Measurements from ENCODE around the gene GABRD.

Gene GABRD

GRCh38 chr1:1985375-1986050 lies 33.6 kb upstream of the GABRD start:
- DNase-seq (ENCODE audit: low spot score) (no peak), FAIRE-seq (no peak)

DNA sequence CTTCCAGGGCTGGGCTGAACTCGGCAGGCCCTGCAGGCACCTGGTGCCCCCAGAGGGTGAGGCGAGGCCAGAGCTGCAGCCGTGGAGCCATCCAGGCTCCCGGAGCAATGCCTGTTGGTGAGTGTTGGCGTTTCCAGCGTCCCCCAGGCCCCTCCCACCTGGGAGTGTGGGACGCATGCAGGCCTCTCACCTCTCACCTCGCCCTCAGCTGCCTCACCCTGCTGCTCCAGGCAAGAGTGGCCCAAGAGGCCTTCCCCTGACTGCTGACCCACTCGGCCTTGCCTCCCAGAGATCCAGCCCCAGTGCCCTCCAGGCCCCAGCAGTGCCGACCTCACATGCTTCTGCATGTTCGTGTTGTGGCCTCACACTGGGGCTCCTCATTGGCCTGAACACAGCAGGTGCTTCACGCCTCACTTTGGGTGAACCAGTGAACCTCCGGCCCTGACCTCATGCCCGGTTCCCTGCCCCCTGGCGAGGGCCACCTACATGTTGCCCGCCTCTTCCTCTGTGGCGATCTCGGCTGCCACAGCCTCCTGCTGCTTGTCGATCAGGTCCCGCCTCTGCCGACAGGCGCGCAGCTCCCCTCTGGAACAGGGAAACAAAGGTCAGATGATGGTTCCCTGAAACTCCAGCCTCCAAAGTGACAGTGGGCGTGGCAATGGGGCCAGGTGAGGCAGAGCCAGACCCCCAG lies 32.5 kb upstream of the GABRD start:
- no peak for FAIRE-seq
- no peak for DNase-seq (ENCODE audit: low spot score)

DNA sequence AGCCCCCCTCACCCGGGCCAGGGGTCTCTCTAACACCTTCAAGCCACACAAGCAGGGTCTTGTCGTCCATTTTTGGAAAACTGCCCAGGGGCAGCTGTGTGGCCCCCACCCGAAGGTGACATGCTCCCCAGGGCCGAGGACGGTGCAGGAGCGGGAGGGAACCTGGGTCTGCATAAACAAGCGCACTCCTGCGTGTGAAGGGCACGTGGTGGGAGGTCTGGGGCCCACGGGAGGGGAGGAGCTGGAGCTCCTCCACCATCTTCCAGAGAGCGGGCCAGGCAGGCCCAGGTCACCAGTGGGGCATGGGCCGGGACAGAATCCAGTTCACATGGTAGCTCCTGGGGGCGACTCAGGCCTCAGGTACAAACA lies 32.0 kb upstream of the GABRD start:
- DNase-seq (ENCODE audit: low spot score), result no peak
- FAIRE-seq, result no peak

GRCh38 chr1:1988061-1988945 lies 30.8 kb upstream of the GABRD start:
- no peak for DNase-seq (ENCODE audit: low spot score)
- FAIRE-seq, result no peak

DNA sequence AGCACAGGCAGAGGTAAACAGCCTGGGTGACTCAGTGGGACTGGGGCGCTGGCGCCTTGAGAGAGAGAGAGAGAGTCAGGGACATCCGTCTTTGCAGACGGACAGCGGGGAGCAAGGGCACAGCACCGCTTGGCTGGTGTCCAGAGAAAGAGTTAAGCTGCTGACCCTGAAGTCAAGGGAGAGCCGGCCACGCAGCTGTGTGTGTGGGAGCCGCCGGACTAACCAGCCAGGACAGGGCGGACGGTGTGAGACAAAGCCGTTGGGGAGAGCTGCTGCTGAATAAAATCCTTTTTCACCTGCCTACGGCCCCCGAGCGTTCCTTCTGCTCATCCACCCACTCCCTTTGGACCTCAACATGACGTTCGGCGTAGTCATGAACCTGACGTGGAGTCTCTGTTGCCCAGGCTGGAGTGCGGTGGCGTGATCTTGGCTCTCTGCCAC lies 30.0 kb upstream of the GABRD start:
- DNase-seq (ENCODE audit: low spot score), result no peak
- FAIRE-seq, result no peak

DNA sequence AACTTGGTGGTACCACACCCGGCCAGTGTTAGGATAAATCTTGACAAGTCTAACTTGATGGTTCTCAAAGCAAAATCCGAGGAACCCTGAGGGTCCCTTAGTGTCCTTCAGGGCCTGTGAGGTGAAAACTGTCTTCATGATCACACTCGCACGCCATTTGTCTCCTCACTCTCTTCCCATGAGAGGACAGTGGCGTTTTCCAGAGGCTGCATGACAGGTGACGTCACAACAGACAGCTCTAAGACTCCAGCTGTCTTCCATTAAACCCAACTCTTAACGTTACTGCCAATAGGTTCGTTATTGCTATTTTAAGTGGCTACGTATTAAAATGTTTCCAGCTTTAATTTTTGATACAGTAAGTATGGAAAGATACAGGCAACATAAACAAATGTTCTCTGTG lies 29.4 kb upstream of the GABRD start:
- FAIRE-seq, result no peak
- DNase-seq (ENCODE audit: low spot score), result no peak

GRCh38 chr1:1990222-1990621 lies 28.9 kb upstream of the GABRD start:
- peak; percentile 25 for DNase-seq (ENCODE audit: low spot score)
- no peak for FAIRE-seq

DNA sequence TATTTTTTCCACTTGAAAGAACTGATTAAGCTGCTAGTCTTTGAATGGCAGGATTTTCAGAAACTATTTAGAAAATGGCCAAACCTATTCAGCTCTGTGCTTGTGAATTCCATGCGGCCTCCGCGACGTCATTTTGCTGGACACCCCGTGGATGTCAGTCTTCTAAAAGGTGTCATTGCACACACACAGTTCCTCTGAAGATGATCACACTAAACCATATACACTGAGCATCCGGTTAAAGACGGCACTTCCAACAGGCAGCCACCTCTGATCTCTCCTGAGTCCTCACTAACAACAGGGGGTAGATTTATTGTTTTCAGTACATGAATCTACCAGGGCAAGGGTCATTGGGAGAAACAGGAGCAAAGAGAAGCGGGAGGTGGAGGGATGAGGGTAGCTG lies 24.6 kb upstream of the GABRD start:
- DNase-seq (ENCODE audit: low spot score) (no peak), FAIRE-seq (no peak)

- no peak for DNase-seq (ENCODE audit: low spot score)
- FAIRE-seq, result no peak
Measured at GRCh38 chr1:1996207-1996651, 22.9 kb upstream of the GABRD start.

GRCh38 chr1:1997576-1997975 lies 21.6 kb upstream of the GABRD start:
- FAIRE-seq (no peak), DNase-seq (ENCODE audit: low spot score) (no peak)

DNA sequence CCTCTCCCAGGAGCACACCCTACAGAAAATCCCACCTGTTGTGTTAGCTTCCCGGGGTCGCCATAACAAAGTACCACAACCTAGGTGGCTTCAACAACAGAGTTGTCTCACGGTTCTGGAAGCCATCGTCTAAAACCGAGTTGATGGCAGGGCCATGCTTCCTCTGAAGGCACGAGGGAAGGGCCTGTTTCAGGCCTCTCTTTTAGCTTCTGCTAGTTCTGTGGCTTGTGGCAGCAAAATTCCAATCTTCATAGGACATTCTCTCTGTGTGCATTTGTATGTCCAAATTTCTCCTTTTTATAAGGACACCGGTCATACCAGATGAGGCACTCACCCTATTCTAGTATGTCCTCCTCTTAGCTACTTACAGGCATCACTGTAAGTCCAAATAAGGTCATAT lies 18.7 kb upstream of the GABRD start:
- FAIRE-seq, result no peak

GRCh38 chr1:2000850-2001249 lies 18.3 kb upstream of the GABRD start:
- DNase-seq (ENCODE audit: low spot score) (no peak), FAIRE-seq (no peak)

More for the DNA sequence above, 18.7 kb upstream of the GABRD start:
- no peak for DNase-seq (ENCODE audit: low spot score)

DNA sequence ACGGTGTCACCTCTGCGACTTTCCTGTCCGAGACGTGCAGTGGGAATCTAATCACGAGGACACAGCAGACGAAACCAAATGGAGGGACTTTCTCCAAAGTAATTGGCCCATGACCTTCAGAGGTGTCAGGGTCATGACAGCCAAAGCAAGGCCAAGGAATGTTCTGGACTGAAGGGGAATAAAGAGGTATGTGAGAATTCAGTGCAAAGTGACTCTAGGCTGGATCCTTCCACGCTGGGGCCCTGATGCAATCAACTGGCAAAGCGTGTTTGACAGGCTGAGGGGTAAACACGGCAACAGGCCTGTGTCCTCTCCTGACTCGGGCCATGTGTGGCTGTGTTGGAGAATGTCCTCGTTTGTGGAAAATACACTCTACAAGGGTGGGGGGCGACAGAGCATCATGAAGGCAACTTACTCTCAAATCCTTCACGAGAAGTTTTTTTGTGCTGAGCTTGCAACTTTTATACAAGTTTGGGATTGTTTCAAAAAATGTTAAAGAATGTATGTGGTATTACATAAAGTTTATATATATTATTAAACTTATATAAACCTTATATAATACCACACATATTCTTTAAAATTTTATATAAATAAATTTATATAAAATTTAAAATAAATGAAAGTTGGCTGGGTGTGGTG lies 17.3 kb upstream of the GABRD start:
- FAIRE-seq (no peak), DNase-seq (ENCODE audit: low spot score) (no peak)

- DNase-seq (ENCODE audit: low spot score) (peak; percentile 88), FAIRE-seq (no peak)
Measured at GRCh38 chr1:2003541-2004131, 15.5 kb upstream of the GABRD start, which contains the start of gene CFAP74. TSS of gene CFAP74 (minus strand) at chr1:2003786. CDS start at chr1:1990956, 12,830 bp downstream.

DNA sequence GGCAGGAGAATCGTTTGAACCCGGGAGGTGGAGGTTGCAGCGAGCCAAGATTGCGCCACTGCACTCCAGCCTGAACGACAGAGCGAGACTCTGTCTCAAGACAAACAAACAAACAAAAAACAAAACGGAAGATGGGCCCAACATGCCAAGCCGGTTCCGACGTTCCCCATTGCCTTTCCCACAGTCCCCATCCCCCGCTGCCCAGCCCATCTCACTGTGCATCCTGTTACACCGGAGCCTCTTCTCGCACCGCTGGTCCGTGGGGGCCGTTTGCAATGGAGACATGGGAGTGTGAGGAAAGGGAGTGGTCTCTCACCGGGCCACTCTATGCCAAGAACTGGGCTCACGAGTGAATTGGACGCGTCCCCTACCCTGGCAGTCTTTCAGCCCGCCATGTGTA lies 14.3 kb upstream of the GABRD start:
- DNase-seq (ENCODE audit: low spot score) (no peak), FAIRE-seq (no peak)

DNA sequence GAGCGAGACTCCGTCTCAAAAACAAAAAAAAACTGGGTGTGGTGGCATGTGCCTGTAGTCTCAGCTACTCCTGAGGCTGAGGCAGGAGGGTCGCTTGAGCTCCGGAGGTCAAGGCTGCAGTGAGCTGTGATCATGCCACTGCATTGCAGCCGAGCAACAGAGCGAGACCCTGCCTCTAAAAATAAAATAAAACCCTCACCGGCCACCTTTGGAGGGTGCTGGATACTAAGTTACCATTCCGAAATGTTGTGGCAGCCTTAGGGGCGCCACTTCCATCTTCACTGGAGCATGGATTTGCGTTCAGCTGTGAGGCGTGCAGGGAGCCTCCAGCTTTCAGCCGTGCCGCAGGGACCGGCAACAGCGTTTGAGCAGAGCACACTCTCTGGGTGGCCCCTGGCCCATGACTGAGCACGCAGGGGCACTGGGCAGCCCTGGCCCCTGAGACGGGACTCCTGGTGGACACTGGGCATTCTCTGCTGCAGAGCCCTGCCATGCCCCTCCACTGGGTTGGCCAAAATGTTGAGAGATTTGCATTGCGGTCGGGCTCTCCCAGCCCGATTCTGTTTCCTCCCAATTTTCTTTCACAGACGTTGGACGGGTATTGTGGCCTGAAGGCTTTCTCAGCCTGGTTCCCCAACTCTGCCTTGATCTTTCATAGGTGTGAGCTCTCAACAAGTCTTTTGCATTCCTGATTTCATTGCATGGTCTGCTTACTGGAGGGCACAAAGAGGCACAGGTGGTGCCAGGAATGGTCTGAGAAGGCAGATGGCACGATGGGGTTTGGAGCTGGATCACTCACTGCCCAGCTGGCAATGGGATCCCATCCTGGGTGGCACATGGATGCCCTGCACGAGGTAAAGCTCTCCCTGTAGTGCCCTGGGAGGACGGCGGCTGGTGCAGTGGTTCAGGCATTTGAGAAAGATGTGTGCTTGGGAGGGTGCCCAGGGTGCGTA lies 9.8 kb upstream of the GABRD start:
- FAIRE-seq, result no peak

GRCh38 chr1:2014181-2014580 lies 5.0 kb upstream of the GABRD start:
- no peak for FAIRE-seq
- no peak for DNase-seq (ENCODE audit: low spot score)

More for the DNA sequence above, 9.8 kb upstream of the GABRD start:
- DNase-seq (ENCODE audit: low spot score), result no peak

DNA sequence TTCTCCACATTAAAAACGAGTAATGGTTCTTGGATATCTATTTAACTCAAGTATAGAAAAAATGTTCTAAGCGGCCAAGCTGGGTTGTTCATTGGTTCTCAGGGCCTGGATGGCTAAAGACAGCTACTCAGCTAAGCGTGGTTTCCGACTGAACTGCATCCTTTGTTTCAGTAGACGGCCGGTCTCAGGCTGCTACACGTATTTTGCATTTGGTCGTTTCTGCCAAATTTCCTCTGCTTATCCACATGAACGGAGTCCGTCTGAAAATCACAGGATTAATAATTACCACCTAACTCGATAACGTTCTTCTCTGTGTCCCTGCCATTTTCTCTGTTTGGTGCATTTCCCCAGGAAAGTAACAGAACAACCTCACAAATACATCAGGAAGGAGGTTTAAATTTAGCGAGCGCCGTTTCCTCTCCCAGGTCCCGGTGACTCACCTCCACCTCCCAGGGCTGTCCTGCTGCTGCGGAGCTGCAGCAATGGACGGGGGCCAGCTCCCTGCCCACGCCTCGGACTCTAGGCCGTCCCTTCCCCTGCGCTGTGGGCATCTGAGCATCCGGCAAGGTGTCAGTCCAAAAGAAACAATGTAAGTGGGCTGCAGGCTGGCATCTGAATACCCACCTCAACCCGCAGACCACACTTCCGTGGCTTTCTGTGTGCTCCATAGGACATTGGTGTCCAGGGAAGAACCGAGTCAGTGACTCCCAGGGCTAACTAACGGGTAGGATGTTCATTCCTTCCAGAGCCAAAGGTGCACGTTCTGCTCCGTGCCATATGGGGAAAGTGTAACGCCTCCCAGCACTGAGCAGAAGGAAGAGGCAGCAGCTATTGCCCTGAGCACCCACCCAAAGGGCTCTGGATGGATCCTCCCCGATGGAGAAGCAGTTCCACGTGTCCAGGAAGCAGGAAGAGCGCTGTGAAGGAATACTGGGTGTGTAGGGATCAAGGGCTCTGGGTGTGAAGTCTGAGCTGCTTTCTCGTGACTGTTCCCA lies 4.1 kb upstream of the GABRD start:
- no peak for FAIRE-seq

DNA sequence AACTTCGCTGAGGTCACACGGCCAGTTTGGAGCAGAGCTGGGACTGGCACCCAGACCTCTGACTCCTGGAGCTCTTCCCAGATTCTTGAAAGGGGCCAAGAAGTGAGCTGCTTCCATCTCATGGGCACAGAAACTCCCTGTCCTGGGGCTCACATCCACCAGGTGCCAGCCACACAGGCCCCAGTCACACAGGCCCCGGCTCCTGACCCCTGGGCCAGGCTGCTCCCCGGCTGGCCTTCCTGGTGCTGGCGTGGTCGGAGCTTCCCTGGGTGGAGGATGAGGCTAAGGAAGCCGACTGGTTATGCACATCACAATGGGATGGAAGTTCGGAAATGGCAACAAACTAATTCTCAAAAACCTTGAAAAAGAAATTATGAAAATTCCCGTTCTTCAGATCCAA lies 3.0 kb upstream of the GABRD start:
- FAIRE-seq, result no peak

More for the DNA sequence above, 4.1 kb upstream of the GABRD start:
- peak; percentile 72 for DNase-seq (ENCODE audit: low spot score)

More for the DNA sequence above, 3.0 kb upstream of the GABRD start:
- no peak for DNase-seq (ENCODE audit: low spot score)

Data from urothelium cell line (cell line).